Activated CD4-positive, CD25-positive, alpha-beta regulatory T cell treated with anti-CD3 and anti-CD28 coated beads, Interleukin-2, amount 50 U/mL, for 72 hours (primary cell): Measurements from ENCODE around the gene FCRL2.

Experiments used
- DNase-seq: peaks from one replicate; pipeline ENCODE4 v3.0.0; 2021

The FCRL2 gene

GRCh38 chr1:157776971-157777391 lies at the start of gene FCRL2:
Gene FCRL2, minus strand, starts transcription at chr1:157777132. Its CDS starts 59 bp downstream, at chr1:157777073.
- DNase-seq: no peak

GRCh38 chr1:157820299-157820698 lies 43.4 kb upstream of the FCRL2 start:
- DNase-seq: no peak

- no peak for DNase-seq
Observed at GRCh38 chr1:157819896-157820295, 43.0 kb upstream of the FCRL2 start, which contains the start of gene FCRL1. Gene FCRL1, minus strand, starts transcription at chr1:157820120. Its CDS starts 83 bp downstream, at chr1:157820037.

- no peak for DNase-seq
Observed at GRCh38 chr1:157819215-157819614, 42.3 kb upstream of the FCRL2 start.

- no peak for DNase-seq
Observed at GRCh38 chr1:157813269-157813668, 36.3 kb upstream of the FCRL2 start.

GRCh38 chr1:157806431-157807149 lies 29.7 kb upstream of the FCRL2 start:
- no peak for DNase-seq

GRCh38 chr1:157803851-157804250 lies 26.9 kb upstream of the FCRL2 start:
- no peak for DNase-seq

- DNase-seq: no peak
Observed at GRCh38 chr1:157799996-157800395, 23.1 kb upstream of the FCRL2 start.

GRCh38 chr1:157798211-157798610 lies 21.3 kb upstream of the FCRL2 start:
- no peak for DNase-seq

- DNase-seq: no peak
Observed at GRCh38 chr1:157785248-157785647, 8.3 kb upstream of the FCRL2 start.

GRCh38 chr1:157784801-157785200 lies 7.9 kb upstream of the FCRL2 start:
- DNase-seq: no peak

- no peak for DNase-seq
Observed at GRCh38 chr1:157782931-157783330, 6.0 kb upstream of the FCRL2 start.

- DNase-seq: no peak
Observed at GRCh38 chr1:157781048-157781447, 4.1 kb upstream of the FCRL2 start.

GRCh38 chr1:157775101-157775870 lies 1.6 kb downstream of the FCRL2 start:
- no peak for DNase-seq

GRCh38 chr1:157774412-157774811 lies 2.5 kb downstream of the FCRL2 start:
- DNase-seq: no peak

- no peak for DNase-seq
Observed at GRCh38 chr1:157773493-157774350, 3.2 kb downstream of the FCRL2 start.

GRCh38 chr1:157771661-157772425 lies 5.1 kb downstream of the FCRL2 start:
- no peak for DNase-seq

- no peak for DNase-seq
Observed at GRCh38 chr1:157770442-157771043, 6.4 kb downstream of the FCRL2 start.

GRCh38 chr1:157766792-157767191 lies 10.1 kb downstream of the FCRL2 start:
- DNase-seq: no peak

- DNase-seq: no peak
Observed at GRCh38 chr1:157758018-157758417, 18.9 kb downstream of the FCRL2 start.

- DNase-seq: no peak
Observed at GRCh38 chr1:157753611-157754010, 23.3 kb downstream of the FCRL2 start.

GRCh38 chr1:157751283-157751682 lies 25.6 kb downstream of the FCRL2 start:
- DNase-seq: no peak
